Stimulated activated CD4-positive, alpha-beta T cell treated with anti-CD3 and anti-CD28 coated beads, Interleukin-15, amount 100 ng/mL, for 48 hours (primary cell): Measurements from ENCODE around the gene CBLL2.
"Not testable (repeated sequence)": the region's sequence is repeated elsewhere in the genome, so short reads cannot be mapped to it uniquely, and the experiment has no call there.

ENCODE experiments used
- DNase-seq, 2 donors: peaks; one replicate each; pipeline ENCODE4 v3.0.0-alpha.2; 2020; ENCODE audit warnings: low read depth in 2 of 2

Gene CBLL2, protein sequence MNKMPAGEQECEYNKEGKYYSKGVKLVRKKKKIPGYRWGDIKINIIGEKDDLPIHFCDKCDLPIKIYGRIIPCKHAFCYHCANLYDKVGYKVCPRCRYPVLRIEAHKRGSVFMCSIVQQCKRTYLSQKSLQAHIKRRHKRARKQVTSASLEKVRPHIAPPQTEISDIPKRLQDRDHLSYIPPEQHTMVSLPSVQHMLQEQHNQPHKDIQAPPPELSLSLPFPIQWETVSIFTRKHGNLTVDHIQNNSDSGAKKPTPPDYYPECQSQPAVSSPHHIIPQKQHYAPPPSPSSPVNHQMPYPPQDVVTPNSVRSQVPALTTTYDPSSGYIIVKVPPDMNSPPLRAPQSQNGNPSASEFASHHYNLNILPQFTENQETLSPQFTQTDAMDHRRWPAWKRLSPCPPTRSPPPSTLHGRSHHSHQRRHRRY

DNA sequence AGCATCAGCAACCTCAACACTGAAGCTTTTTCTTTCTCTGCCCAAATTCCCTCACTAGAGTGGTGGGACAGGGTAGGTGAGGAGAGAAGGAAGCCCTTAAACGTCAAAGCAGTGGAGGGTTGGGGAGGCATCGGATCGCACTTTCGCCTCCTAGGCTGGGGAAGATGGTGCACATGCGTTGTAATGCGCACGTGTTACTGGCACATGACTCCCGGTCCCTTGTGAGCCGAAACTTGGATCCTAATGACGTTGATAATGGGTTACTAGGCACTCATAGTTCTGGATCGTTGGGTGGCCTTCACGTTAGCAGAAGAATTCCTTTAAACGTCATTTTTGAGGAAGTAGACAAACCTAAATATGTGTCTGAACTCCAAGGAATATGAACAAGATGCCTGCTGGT lies at the start of gene CBLL2:
CBLL2 (plus strand) TSS at position 301 of the 400 bp plus-strand sequence; CDS start at position 380, 79 bp downstream.
- DNase-seq = no peak

DNA sequence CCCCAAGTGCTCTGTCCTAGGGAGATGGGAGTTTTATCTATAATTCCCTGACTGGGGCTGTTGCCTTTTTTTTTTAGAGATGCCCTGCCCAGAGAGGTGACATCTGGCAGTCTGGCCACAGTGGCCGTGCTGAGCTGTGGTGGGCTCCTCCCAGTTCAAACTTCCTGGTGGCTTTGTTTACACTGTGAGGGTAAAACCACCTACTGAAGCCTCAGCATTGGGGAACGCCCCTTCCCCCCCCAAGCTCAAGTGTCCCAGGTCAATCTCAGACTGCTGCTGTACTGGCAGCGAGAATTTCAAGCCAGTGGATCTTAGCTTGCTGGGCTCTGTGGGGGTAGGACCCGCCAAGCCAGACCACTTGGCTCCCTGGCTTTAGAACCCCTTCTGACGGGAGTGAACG lies 38.3 kb upstream of the CBLL2 start:
- no peak for DNase-seq

- DNase-seq = no peak
Observed at GRCh38 chrX:22237479-22237878, 35.2 kb upstream of the CBLL2 start.

DNA sequence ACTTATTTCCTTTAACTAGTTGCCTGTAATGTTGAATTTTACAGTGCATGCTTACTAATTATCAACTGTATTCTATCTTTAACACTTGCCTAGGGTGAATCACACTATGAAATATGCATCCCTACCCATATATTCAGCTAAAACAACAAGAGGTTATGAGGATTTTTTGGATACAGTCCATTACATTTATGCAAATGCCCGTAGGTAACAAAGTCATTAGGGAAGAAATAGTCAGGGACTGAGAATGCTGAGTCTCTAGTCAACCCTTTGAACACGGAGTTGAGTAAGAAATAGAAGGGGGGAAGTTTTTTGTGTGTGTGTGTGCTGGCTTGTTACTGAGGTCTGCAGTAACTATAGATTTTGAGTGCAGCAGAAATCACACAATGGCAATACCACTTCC lies 26.1 kb upstream of the CBLL2 start:
- no peak for DNase-seq

- no peak for DNase-seq
Observed at GRCh38 chrX:22247169-22247568, 25.5 kb upstream of the CBLL2 start.

GRCh38 chrX:22248401-22248800 lies 24.3 kb upstream of the CBLL2 start:
- DNase-seq = no peak

DNA sequence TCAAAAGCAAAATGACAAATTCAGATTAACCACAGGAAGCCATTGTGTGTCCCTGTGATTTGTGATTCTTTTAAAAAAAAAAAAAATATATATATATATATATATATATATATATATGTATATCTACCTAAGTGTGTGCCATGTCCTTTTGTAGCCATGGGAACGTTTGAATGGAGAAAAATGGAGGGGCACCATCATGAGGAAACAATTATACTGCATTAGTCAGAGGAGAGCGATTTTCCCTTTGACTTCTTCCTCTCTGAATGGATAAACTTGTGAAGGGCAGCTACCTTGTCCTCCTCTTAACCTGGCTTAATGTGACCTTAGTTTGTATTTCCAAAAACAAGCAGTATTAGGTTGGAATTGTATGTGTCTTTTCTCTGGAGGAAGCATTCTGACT lies 23.3 kb upstream of the CBLL2 start:
- no peak for DNase-seq

DNA sequence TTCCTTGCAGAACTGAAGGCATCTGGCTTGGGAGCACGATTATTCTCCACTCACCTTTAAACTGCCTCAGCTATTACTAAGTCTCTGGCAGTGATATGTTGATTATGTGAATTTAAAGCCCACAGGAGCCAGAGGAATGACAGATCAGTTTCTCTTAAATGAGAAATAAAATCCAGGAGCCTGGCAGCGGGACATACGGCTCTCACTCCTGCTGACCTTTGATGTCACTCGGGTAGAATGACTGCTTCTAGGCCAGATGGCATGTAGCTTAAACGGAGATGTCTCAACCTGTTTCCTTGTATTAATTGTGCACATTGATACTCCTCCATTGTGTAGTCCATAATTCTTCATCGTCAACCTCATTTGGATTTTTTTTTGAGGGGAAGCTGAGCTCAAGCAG lies 4.0 kb upstream of the CBLL2 start:
- no peak for DNase-seq

DNA sequence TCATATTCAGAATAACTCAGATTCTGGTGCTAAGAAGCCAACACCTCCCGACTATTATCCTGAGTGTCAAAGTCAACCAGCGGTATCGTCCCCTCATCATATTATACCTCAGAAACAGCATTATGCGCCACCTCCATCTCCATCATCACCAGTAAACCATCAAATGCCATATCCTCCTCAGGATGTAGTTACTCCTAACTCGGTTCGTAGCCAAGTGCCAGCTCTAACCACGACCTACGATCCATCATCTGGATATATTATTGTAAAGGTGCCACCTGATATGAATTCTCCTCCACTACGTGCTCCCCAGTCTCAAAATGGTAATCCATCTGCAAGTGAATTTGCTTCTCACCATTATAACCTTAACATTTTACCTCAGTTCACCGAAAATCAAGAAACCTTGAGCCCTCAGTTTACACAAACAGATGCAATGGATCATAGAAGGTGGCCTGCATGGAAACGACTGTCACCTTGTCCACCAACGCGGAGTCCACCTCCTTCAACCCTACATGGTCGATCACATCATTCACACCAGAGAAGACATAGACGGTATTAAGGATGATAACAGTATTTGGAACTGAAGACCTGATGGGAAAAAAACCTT lies 1.1 kb downstream of the CBLL2 start:
- DNase-seq = no peak

- no peak for DNase-seq
Observed at GRCh38 chrX:22276781-22277180, 4.1 kb downstream of the CBLL2 start.

DNA sequence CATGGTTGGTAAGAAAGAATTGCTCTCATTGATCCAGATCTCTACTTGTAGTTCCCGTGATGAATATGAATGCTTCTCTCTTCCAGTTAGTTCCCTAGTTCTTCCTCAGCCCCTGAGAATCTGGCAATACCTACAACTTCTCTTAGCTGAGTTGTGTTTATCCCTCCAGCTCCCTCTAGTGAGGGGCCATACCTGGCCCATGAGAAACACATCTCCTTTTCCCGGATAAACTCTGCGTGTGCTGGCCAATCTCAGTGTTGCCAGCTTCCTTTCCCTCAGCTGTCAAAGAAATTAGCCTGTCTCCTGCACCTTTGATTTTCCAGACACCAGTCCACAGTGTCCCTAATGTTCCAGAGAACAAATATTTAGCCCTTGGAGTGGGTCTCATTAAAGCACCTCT lies 5.7 kb downstream of the CBLL2 start:
- DNase-seq = no peak

GRCh38 chrX:22289209-22289608 lies 16.5 kb downstream of the CBLL2 start:
- DNase-seq = not testable (repeated sequence)

GRCh38 chrX:22296871-22297270 lies 24.2 kb downstream of the CBLL2 start:
- DNase-seq = no peak

DNA sequence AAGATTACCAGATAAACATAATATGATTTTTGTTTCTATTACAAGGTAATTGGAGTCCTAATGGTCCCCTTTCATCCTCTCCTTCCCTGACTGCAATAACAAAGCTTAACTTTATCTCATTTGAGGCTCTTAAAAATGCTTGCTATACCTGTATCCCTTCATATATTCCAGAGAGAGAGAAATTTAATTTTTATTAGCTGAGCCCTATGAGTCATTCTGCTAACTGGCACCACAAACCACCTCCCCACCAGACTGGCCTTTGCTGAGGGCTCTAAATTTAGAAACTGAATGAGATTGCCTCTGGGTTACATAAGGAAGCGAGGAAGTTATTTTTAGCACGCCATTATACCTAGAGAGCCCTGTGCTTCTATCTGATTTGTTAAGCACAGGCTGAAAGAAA lies 27.4 kb downstream of the CBLL2 start:
- no peak for DNase-seq

- no peak for DNase-seq
Observed at GRCh38 chrX:22310779-22311178, 38.1 kb downstream of the CBLL2 start.

- no peak for DNase-seq
Observed at GRCh38 chrX:22313766-22314165, 41.1 kb downstream of the CBLL2 start.

GRCh38 chrX:22314211-22314610 lies 41.5 kb downstream of the CBLL2 start:
- DNase-seq = no peak

DNA sequence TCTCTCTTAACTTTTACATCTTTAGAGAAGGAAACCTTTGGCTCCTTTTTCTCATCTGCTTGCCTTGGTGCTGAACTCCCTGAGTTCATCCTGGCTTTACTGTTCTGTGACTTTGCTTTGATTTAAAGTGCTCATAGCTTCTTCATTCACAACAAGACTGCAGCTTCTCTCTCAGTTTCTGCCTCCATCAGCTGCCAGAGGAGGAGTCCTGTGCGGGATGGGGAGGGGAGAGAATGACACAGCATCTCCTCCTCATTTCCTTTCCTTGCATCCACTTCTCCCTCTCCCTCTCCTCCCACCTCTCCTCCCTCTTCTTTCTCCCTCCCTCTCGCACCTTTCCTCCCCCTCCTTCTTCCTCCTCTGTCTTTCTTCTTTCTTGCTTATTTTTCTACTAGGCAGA lies 42.0 kb downstream of the CBLL2 start:
- DNase-seq = no peak

- no peak for DNase-seq
Observed at GRCh38 chrX:22315151-22315550, 42.4 kb downstream of the CBLL2 start.

DNA sequence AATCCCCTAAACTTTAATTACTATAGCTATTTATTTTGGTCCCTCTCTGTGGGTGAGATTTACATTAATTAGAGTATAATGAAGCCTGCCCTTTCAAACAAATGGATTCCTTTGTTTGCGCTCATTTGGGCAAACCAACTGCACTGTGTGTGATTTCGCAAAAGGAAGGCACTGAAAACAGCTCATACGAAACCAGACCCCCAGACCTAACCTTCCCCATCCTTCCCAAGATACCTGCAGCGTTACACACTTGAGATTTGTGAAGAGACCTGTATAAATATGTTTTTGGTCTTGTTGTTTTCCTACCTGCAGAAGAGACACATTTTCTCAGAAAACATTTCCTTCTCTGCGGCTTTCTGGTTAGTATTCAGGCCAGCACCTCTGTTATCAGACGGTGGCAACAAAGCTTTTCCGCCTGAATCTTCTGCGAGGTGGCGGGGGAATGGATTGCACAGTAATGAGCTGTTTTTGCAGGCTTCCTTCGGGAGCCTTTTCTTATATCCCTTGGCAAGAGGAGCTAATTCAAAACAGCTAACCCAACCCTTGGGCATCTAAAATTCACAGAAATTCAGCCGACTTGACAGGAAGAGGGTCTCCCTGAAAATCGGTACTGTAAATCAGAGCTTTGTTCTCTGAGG lies 47.6 kb downstream of the CBLL2 start:
- no peak for DNase-seq

DNA sequence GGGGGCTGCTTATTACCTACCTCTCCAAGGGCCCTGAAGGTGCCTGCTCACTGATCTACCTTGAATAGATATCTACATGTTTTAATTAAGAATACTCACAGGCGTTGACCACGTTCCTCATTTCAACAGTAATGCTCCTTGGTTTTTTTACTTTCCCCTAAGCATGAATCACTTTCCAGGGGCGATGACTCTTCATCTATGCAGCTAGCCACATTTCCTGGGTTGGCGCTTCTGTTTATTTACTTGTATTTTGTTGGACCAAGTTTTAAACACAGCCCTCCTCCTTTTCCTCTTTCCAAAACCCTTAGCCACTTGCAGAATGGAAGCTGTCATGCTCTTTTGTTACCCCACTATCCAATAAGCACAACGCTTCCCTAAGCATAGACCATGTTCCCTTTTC lies 50.8 kb downstream of the CBLL2 start:
- no peak for DNase-seq
